Vagina (tissue), 2 donors: Measurements from ENCODE around the gene BTC.

ENCODE experiments used
- POLR2AphosphoS5 ChIP-seq, 2 donors: sonication (generic); formaldehyde crosslinking; IDR thresholded peaks; one replicate each; pipeline ENCODE4 v1.9.0; 2017; ENCODE audit warnings: antibody characterized with exemption in 2 of 2, mild to moderate bottlenecking in 2 of 2, low read depth in 1 of 2; ENCODE audit not compliant: insufficient read depth in 1 of 2
- TF ChIP-seq, protein P1 (sequence below), 3 experiments: fragments of 450-650 bp in 2 of 3; fragments of 200-600 bp in 1 of 3; sonication (generic) in 1 of 3; IDR thresholded peaks; one replicate each; pipeline ENCODE4 v1.5.1; 2017 to 2019; ENCODE audit warnings: antibody characterized with exemption in 3 of 3, mild to moderate bottlenecking in 2 of 3, moderate library complexity in 2 of 3

DNA sequence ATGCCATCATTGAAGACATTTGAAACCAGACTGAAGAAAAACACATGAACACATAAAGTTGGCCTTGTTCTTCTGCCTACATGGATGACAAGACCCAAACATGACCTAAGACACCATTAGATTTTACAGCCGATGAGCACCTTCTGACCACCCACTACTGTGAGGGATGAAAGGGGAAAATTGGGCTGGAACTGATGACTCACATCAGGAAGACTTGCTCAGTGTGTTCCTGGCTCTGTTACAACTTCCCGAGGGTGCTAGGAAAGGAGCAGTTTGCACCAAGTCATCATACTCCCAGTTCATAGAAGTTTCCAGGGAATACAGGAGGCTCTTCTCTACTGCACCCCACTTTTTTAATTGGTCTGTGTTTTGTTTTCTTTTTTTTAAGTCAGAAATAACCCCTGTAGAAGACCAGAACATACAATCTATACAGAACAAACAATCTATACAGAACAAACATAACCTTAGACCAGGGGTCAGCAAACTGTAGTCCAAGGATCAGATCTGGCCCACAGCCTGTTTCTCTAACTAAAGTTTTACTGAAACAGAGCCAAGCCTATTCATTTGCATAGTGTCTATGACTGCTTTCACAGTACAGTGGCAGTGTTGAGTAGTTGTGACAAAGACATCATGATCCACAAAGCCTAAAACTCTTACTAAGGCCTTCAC, 25.3 kb downstream of the BTC start:
- TF ChIP-seq, protein P1, sequence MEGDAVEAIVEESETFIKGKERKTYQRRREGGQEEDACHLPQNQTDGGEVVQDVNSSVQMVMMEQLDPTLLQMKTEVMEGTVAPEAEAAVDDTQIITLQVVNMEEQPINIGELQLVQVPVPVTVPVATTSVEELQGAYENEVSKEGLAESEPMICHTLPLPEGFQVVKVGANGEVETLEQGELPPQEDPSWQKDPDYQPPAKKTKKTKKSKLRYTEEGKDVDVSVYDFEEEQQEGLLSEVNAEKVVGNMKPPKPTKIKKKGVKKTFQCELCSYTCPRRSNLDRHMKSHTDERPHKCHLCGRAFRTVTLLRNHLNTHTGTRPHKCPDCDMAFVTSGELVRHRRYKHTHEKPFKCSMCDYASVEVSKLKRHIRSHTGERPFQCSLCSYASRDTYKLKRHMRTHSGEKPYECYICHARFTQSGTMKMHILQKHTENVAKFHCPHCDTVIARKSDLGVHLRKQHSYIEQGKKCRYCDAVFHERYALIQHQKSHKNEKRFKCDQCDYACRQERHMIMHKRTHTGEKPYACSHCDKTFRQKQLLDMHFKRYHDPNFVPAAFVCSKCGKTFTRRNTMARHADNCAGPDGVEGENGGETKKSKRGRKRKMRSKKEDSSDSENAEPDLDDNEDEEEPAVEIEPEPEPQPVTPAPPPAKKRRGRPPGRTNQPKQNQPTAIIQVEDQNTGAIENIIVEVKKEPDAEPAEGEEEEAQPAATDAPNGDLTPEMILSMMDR (IDR thresholded peaks at IDR 0.05): no peak
- TF ChIP-seq POLR2AphosphoS5 (IDR thresholded peaks at IDR 0.05; ENCODE audit: insufficient read depth in 1 of 2, low read depth in 1 of 2): no peak
